Mammary epithelial cell (primary cell): ENCODE measurements around the gene SLC25A52.

ENCODE experiments used
- CTCF ChIP-seq, 2 donors: IDR thresholded peaks in 1 of 2; conservative IDR thresholded peaks in 1 of 2; 2 replicates each; pipeline ENCODE4 v1.5.1; 2011 to 2012; ENCODE audit warnings: inconsistent platforms in 2 of 2, low read length in 2 of 2, mild to moderate bottlenecking in 2 of 2, control low read depth in 1 of 2, low read depth in 1 of 2; ENCODE audit not compliant: insufficient read depth in 1 of 2; ENCODE audit errors: extremely low read depth in 1 of 2
- EZH2 ChIP-seq: IDR thresholded peaks from 2 replicates; pipeline ENCODE4 v1.6.1; 2012; ENCODE audit warnings: low read length, inconsistent platforms, borderline replicate concordance

GRCh38 chr18:31798399-31798798, 37.7 kb upstream of the SLC25A52 start:
- TF ChIP-seq CTCF (conservative IDR thresholded peaks at IDR 0.05 in 1 of 2, IDR thresholded peaks at IDR 0.05 in 1 of 2; ENCODE audit: extremely low read depth in 1 of 2, insufficient read depth in 1 of 2, low read depth in 1 of 2, low read length in 2 of 2) (no peak), EZH2 (no peak)
